Renal cortex interstitium (tissue), 15 donors: ENCODE results near the gene SCN2A. TPM values are rescaled to one million over a fixed set of nuclear protein-coding genes. Genes with fewer than 3 reads are reported as not detected.

Source experiments
- DNase-seq, 11 donors: peaks; one replicate each; pipeline ENCODE4 v3.0.0-alpha.2; 2013; ENCODE audit warnings: low read depth in 9 of 11, low spot score in 4 of 11; ENCODE audit errors: extremely low read depth in 1 of 11
- long read RNA-seq, 16 experiments: transcript quantifications; one replicate each; lab custom pipeline, GENCODE V29; 2026
- polyA plus RNA-seq, 3 donors: library from polyadenylated mRNA; unstranded; fragments of 120-200 nt; gene quantifications; one replicate each; pipeline ENCODE4 v1.2.1, GENCODE V29; 2013; ENCODE audit not compliant: insufficient read length in 3 of 3

SCN2A gene
- polyA plus RNA-seq = 1 to 10 TPM; 1.2 to 4.3 (median 2.2) TPM
- long read RNA-seq, donor 1 = 0 reads
- long read RNA-seq, donor 2 = 0 reads
- long read RNA-seq, donor 3 = 0 reads
- long read RNA-seq, donor 4 = 0 reads
- long read RNA-seq, donor 5 = 0 reads
- long read RNA-seq, donor 6 = 0 reads
- long read RNA-seq, donor 7 = 0 reads
- long read RNA-seq, donor 8 = 0 reads
- long read RNA-seq, donor 9 = 0 reads
- long read RNA-seq, donor 10 = 0 reads
- long read RNA-seq, donor 11 = 0 reads
- long read RNA-seq, donor 12 = 0 reads
- long read RNA-seq, donor 13 = 0 reads
- long read RNA-seq, donor 14 = 0 reads
- long read RNA-seq, donor 15 = 0 reads
- long read RNA-seq, donor 16 = 0 reads

DNA sequence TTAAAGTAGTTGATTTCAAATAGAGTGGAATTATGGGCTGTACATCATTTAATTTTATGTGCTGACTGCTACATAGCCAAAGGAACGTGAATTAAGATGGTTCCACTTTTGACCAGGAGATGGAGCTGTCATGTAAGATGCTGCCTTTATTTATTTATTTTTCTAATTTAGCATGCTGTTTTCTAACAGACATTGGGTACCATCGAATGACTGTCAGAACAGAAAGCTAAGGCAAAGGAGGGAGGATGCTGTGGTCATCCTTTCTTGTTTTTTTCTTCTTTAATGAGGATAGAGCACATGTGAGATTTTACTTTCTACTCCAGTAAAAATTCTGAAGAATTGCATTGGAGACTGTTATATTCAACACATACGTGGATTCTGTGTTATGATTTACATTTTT lies at the start of gene SCN2A:
Gene SCN2A, plus strand, starts transcription at position 185 of the 400 bp plus-strand sequence. CDS start 56,410 bp downstream, outside the sequence.
- peak in 9 of 11 donors; percentile 5 to 36 (median 23) for DNase-seq

DNA sequence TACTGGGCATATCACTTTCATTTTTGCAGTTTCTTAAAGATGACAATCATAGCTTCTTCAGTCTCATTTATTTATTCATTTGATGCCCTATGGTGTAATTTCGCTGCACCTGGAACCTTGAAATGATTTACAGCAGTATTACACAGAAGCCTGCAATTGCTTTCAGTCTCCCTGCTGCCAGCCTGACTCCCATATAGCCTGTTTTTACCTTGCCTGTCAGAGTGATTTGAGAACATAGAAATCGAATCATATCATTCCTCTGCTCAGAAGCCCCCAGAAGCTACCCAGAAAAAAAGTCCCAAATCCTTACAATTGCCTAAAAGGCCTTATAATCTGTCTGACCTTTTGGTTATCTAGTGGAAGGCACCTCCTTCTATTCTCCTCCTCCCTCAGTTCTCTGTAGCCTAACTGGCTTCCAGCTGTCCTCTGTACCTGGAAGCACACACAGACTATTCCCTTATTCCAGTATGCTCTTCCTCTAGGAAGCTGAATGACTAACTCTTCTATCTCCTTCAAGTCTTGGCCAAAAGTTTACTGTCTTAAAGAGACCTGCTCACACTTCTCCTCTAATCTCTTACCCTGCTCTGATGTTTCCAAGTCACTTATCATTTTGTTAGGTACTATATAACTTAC lies 48.0 kb upstream of the SCN2A start:
- DNase-seq = no peak

GRCh38 chr2:165192729-165193128 lies 46.5 kb upstream of the SCN2A start:
- DNase-seq = no peak

DNA sequence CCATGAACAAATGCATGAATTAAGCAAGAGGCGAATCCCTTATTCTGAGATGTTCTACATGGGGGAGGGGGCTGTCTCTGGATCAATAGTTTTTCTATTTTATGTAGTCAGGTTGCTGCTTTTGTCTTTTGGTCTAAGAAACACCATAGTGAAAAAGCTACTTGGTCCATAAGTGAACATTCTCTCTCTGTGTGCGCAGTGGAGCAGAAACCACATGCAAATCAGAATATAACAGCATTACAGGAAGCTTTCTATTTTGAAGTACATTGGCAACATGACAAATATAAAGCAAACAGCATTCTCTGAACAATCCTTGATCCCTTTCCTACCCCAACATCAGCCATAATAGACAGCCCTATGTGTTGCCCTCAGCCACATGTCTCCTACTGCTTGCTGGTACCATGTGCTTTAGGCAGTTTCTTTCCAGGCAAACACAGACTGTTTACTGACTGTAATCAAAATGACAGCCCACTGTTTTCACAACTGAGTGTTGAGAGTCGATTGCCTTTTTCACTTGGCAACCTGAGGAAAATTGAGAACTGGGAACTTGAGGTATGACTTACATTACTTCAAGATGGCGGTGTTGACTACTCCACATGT lies 45.9 kb upstream of the SCN2A start:
- DNase-seq = no peak

GRCh38 chr2:165196411-165196810 lies 42.8 kb upstream of the SCN2A start:
- no peak for DNase-seq

GRCh38 chr2:165197346-165197745 lies 41.9 kb upstream of the SCN2A start:
- DNase-seq = no peak

GRCh38 chr2:165198181-165198580 lies 41.0 kb upstream of the SCN2A start:
- no peak for DNase-seq

DNA sequence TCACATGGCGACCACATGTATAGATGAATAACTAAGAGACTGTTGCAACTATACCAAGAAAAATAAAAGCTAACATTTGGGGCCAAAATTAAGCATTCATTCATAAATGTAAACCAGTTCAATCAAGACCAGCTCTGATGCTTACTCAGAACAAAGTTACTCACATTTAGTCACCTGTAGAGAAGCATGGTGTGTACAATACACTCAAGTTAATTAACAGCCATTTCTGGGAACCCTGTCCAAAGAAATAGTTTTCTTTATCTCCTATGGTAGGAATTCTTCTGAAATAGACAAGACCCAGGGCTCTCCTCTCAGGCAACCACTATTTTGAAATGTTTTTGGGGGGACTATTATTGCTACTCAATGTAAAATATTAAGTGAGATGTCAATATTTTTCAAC lies 37.0 kb upstream of the SCN2A start:
- peak in 1 of 11 donors; percentile 7 for DNase-seq

DNA sequence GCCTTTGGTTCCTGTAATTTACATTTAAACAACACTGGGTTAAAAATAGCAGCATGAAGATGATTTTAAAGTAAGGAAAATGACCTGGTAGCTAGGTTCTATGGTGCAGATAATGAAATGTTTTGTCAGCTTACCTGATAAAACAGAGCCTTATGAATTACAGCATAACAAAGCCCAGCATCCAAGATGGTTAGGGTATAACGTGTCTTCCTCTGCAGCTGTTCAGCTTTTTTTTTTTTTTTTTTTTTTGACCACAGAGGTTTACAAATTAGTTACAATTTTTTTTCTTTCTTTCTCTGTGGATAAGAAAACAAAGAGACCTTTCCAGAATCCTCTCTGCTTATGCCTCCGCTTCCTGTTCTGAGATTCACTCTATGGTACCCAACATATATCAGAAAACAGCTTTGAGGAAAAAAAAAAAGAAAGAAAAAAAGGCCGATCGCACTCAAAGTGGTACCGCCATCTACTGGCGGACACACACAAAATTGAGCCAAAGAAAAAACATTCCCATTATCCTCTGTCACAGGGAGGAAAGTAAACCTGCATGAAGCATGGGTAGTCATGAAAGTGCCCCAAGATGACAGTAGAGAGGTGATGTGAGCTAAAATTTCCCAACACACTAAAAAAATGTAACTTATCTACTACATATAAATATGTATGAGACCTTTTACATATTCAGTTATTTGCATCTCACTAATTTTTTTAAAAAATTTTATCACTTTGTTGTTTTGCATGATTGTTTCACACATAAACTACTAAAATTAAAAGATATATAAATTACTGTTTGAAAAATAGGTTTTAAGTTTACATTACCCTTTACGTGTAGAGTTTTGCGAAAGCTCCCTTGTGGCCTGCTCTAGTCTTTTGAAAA lies 35.3 kb upstream of the SCN2A start, which contains the start of gene SCN3A:
Gene SCN3A, minus strand, starts transcription at position 362 of the 871 bp plus-strand sequence. CDS start 27,656 bp downstream, outside the sequence.
- DNase-seq = peak; percentile 13 to 52 (median 28)

DNA sequence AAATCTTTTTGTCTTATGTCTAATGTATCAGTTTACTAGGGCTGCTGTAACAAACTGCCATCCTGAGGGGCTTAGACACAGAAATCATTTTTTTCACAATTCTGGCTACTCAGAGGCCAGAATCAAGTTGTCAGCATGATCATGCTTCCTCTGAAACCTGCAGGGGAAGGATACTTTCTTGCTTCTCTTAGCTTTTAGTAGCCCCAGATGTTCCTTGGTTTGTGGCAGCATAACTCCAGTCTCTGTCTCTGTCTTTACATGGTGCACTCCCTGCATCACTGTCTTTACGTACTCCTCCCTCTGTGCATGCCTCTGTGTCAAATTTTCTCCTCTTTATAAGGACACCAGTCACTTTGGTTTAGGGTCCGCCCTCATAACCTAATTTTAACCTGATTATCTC lies 33.3 kb upstream of the SCN2A start:
- DNase-seq = no peak

DNA sequence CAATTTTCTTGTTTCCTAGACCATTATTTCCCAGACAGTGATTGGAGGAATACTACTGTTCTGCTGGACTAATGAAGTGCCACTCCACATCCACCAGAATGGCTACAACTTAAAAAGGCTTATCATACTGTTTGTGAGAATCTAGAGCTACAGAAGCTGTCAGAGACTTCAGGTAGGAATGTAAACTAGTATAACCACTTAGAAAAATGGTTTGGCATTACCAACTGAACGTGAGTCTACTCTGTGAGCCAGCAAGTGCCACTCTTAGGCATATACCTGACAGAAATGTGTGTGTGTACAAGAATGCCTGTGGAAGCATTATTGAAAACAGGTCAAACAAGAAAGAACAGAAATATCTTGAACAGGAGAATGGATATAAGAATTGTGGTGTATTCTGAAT lies 31.1 kb upstream of the SCN2A start:
- DNase-seq = no peak

GRCh38 chr2:165214093-165214492 lies 25.1 kb upstream of the SCN2A start:
- no peak for DNase-seq

DNA sequence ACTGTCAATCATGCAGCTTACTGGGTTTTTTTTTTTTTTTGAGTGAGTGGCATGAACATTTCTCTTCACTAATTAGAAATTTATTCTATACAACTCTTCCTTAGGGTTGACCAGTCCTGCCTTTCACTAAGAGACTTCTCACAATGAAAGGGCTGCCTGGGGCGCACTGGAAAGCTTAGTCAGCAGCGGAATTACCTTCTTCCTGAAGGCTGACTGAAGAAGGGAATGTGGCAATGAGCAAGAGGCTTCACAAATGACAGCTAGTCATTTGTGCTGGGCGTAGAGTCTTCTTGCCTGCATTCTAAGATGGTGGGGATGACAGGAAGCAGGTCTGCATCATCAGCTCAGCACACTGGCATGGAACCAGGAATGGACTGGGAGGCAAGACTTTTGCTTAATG lies 19.7 kb upstream of the SCN2A start:
- DNase-seq = no peak

- no peak for DNase-seq
These were observed 14.3 kb upstream of the SCN2A start for GRCh38 chr2:165224941-165225340.

DNA sequence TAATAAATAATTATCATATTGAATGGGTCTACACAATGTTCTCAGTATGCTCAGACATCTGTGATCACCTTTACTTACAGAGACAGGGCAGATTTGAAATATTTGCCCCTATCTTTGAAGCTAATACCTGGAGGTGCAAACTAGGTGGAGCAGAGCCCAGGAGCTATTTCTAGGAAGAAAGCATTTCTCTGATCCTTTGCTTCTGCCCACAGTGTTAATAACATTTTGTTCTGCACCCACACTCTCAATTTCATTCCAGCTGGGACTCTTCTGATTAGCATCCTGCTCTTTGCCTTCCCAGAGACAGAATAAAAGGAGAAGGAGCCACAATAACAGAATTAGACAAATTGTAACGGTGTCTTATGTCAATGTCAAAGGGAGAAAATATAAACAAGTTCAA lies 11.6 kb upstream of the SCN2A start:
- DNase-seq = no peak

GRCh38 chr2:165237056-165237455 lies 2.2 kb upstream of the SCN2A start:
- no peak for DNase-seq

DNA sequence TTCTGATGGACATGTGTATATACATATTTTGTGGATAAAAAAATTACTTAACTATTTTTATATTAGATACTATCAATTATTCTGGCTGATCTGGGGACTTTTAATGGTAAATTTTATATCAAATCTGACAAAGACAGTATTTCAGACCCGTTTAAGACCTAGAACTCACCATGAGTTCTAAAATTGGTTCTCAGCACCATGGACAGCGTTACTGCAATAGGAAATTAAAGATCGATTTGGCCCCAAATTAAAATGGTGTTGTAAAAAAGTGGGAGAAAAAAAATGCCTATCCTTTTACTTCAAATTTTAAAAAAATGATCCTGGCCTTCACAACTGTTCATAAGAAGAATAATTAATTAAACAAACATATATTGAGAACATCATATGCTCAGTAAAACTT lies 919 bp upstream of the SCN2A start:
- peak in 10 of 11 donors; percentile 8 to 38 (median 20) for DNase-seq

DNA sequence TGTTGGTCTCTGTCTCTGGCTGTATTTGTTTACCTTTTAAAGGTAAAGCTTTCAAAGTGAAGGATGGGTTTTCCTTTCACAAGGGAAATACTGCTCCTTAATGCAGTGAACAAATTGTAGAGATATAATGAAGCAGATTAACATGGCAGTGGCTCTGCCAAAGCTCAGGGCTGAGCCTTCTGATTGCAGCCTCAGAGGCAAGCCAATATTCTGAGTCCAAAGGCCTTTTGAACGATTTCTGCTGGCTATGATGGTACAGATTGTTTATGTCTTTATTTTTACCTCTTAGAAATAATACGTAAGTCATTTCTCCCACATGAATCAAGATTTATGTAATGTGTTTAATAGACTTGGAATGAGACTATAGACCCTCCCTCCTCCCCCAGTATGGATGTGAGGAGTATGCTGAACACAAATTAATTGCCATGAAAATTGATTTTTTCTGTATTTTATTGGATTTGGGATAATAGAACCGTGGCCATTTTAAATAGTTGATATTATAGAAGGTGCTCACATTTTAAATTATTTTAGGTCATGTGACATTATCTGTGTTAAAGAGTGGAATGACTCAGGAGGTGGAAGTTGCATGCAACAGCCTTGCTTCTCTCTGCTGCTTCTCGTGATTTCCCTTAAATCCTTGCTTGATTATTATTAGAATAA lies 772 bp downstream of the SCN2A start:
- no peak for DNase-seq

DNA sequence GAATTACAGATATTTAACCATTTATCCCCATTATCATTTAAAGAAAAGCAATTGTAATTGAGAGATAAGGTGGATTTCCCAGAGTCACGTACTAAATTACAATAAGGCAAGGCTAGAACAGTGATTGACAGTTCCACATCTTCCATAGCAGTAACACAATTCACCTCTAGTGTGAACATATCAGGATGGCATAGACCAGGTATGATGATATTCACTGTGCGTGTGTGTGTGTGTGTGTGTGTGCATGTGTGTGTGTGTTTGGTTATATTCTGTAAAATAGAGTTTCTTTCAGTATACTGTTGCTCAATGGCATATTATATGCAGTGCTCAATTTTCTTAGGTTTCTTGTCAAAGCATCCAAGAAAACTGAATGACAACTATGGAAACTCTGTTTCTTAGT lies 1.7 kb downstream of the SCN2A start:
- DNase-seq = no peak
